ENCODE data around the gene RRP36. TPM values are rescaled to one million over a fixed set of nuclear protein-coding genes. Genes with fewer than 3 reads are reported as not detected.

Gene RRP36
- total and polyA plus RNA-seq, 9 of the 15 experiments (the other 6 are each of a cell fraction or from before 2014, with no cell fraction given) = 27.6 to 150 (median 114) TPM

- TF ChIP-seq ATF3 (IDR thresholded peaks at IDR 0.05) (no peak), ATF3 (CRISPR knock-in tag; conservative IDR thresholded peaks at IDR 0.05) (no peak), ESRRB (CRISPR knock-in tag; IDR thresholded peaks at IDR 0.05; ENCODE audit: borderline replicate concordance) (no peak), POLR2AphosphoS2 (IDR thresholded peaks at IDR 0.05; ENCODE audit: low read length) (no peak; the same call in 1 of the 2 replicates), ZNF766 (CRISPR knock-in tag; conservative IDR thresholded peaks at IDR 0.05) (peak; percentile 75), VEZF1 (CRISPR knock-in tag; IDR thresholded peaks at IDR 0.05) (peak; percentile 79), L3MBTL2 (IDR thresholded peaks at IDR 0.05) (peak; percentile 74), MCM5 (IDR thresholded peaks at IDR 0.05; ENCODE audit: low read depth) (no peak), SMAD3 (CRISPR knock-in tag; conservative IDR thresholded peaks at IDR 0.05) (no peak), HOXB6 (CRISPR knock-in tag; IDR thresholded peaks at IDR 0.05; ENCODE audit: borderline replicate concordance) (no peak), NR2C2 (CRISPR knock-in tag; IDR thresholded peaks at IDR 0.05) (0 out of 2 replicates have a peak, but pooled peaks have one; percentile 21), NR2C2 (tag; IDR thresholded peaks at IDR 0.05) (peak; percentile 81; the same call in 1 of the 2 replicates), GATA2 (CRISPR knock-in tag; IDR thresholded peaks at IDR 0.05) (no peak), ZNF511 (CRISPR knock-in tag; IDR thresholded peaks at IDR 0.05) (0 out of 2 replicates have a peak, but pooled peaks have one; percentile 14), PCBP1 (IDR thresholded peaks at IDR 0.05; ENCODE audit: low read depth, low read length, poor library complexity, severe bottlenecking) (peak; percentile 42), E2F4 (CRISPR knock-in tag; IDR thresholded peaks at IDR 0.05; ENCODE audit: low read depth) (peak; percentile 43; the same call in 1 of the 2 replicates), PKNOX1 (IDR thresholded peaks at IDR 0.05) (peak; percentile 99), NCOA1 (IDR thresholded peaks at IDR 0.05; ENCODE audit: low read depth) (no peak), MYBL2 (IDR thresholded peaks at IDR 0.05; ENCODE audit: low read depth) (no peak), MYBL2 (CRISPR knock-in tag; IDR thresholded peaks at IDR 0.05; ENCODE audit: borderline replicate concordance) (no peak), SIX5 (IDR thresholded peaks at IDR 0.05; ENCODE audit: borderline replicate concordance in 1 of 2, insufficient read depth in 1 of 2, low read depth in 1 of 2, low read length in 2 of 2) (peak; percentile 79 to 89), CREBBP (IDR thresholded peaks at IDR 0.05; ENCODE audit: low read depth, low read length) (no peak)
Measured at GRCh38 chr6:43013843-43014433, 7.5 kb upstream of the RRP36 start, which contains the start of the genes KLHDC3 and MEA1 (continued).

All from K562 (cell line).